Endothelial cell of umbilical vein (primary cell): ENCODE results near the gene CSNK1D. TPM values are rescaled to one million over a fixed set of nuclear protein-coding genes. Genes with fewer than 3 reads are reported as not detected.

Experiments
- BruUV-seq: library from RNA; stranded (reverse); fragments of 400-500 nt; replicated peaks from 2 replicates; lab custom pipeline; 2021; lab: Mats Ljungman, UMichigan
- CTCF ChIA-PET: fragments of 300-600, 350-600 bp; sonication (Branson Sonifier 250); formaldehyde crosslinking; loops from one replicate; lab custom pipeline; 2021; ENCODE audit warnings: antibody characterized with exemption, inconsistent platforms; lab: Charles Lee
- POLR2A ChIA-PET: fragments of 300-600, 350-600 bp; sonication (Branson Sonifier 250); formaldehyde crosslinking; loops from one replicate; lab custom pipeline; 2021; ENCODE audit warnings: antibody characterized with exemption, inconsistent platforms; lab: Charles Lee
- DNase-seq: peaks from one replicate; pipeline ENCODE4 v3.0.0-alpha.2; 2011; ENCODE audit warnings: low read depth, low spot score
- FAIRE-seq: peaks from 2 replicates; lab custom pipeline; 2011; peaks lifted over from hg19 to GRCh38; lab: Jason Lieb, UNC
- H2AFZ ChIP-seq: 2 replicates; pipeline ENCODE4 v1.6.0; 2012; ENCODE audit warnings: low read depth, low read length, control low read depth, inconsistent platforms
- H3K27ac ChIP-seq: 2 replicates; pipeline ENCODE4 v1.5.1; 2011; ENCODE audit warnings: low read depth, mild to moderate bottlenecking, control low read depth, low read length, moderate library complexity; ENCODE audit not compliant: insufficient read depth
- H3K27me3 ChIP-seq, 2 experiments: 2 replicates each; pipeline versions ENCODE4 v1.6.0 to v1.6.1; 2011; ENCODE audit warnings: low read length in 2 of 2, mixed read lengths in 1 of 2; ENCODE audit not compliant: control insufficient read depth in 2 of 2, insufficient read depth in 2 of 2
- H3K36me3 ChIP-seq, 2 experiments: 2 replicates in 1 of 2; 3 replicates in 1 of 2; pipeline ENCODE4 v1.5.1; 2011; ENCODE audit warnings: low read length in 2 of 2, mild to moderate bottlenecking in 1 of 2, moderate library complexity in 1 of 2; ENCODE audit not compliant: control insufficient read depth in 2 of 2, insufficient read depth in 2 of 2; ENCODE audit errors: extremely low read depth in 1 of 2
- H3K4me1 ChIP-seq: 3 replicates; pipeline ENCODE4 v1.5.1; 2011; ENCODE audit warnings: mild to moderate bottlenecking, low read length; ENCODE audit not compliant: control insufficient read depth, insufficient read depth; ENCODE audit errors: extremely low read depth
- H3K4me2 ChIP-seq: 2 replicates; pipeline ENCODE4 v1.6.1; 2011; ENCODE audit warnings: low read length, control low read depth, mixed read lengths; ENCODE audit not compliant: insufficient read depth
- H3K4me3 ChIP-seq, 3 experiments: fragments of 200-600 bp in 1 of 3; sonication (generic), shearing (Covaris generic) in 1 of 3; replicated peaks in 1 of 3; 2 replicates each; pipeline ENCODE4 v1.5.1; 2011 to 2016; ENCODE audit warnings: control low read depth in 3 of 3, low read length in 3 of 3, mild to moderate bottlenecking in 2 of 3, inconsistent platforms in 1 of 3, low read depth in 1 of 3, moderate library complexity in 1 of 3; ENCODE audit not compliant: insufficient read depth in 1 of 3
- H3K79me2 ChIP-seq: 2 replicates; pipeline ENCODE4 v1.6.0; 2012; ENCODE audit warnings: low read length, inconsistent platforms; ENCODE audit not compliant: control insufficient read depth, insufficient read depth
- H3K9ac ChIP-seq: replicated peaks from 2 replicates; pipeline ENCODE3; 2011; ENCODE audit warnings: low read length, control low read depth; ENCODE audit not compliant: insufficient read depth; ENCODE audit errors: extremely low read depth
- H3K9me1 ChIP-seq: replicated peaks from 3 replicates; pipeline ENCODE4 v1.6.0; 2011; ENCODE audit warnings: mild to moderate bottlenecking, low read length; ENCODE audit not compliant: control insufficient read depth, insufficient read depth; ENCODE audit errors: extremely low read depth
- H3K9me3 ChIP-seq: replicated peaks from 2 replicates; pipeline ENCODE4 v1.5.1; 2012; ENCODE audit warnings: low read length, inconsistent platforms; ENCODE audit not compliant: control insufficient read depth, insufficient read depth
- H4K20me1 ChIP-seq: replicated peaks from 2 replicates; pipeline ENCODE3; 2011; ENCODE audit warnings: mild to moderate bottlenecking, low read length; ENCODE audit not compliant: control insufficient read depth, insufficient read depth; ENCODE audit errors: extremely low read depth
- CTCF ChIP-seq, 2 donors: IDR thresholded peaks; 1 replicate in 1 of 2; 2 replicates in 1 of 2; pipeline ENCODE4 v1.5.1; 2011; ENCODE audit warnings: low read length in 2 of 2, mild to moderate bottlenecking in 2 of 2, moderate library complexity in 2 of 2, control low read depth in 1 of 2, inconsistent platforms in 1 of 2, low read depth in 1 of 2; ENCODE audit not compliant: insufficient read depth in 1 of 2; ENCODE audit errors: extremely low read depth in 1 of 2
- EZH2 ChIP-seq: IDR thresholded peaks from 2 replicates; pipeline ENCODE4 v1.6.1; 2012; ENCODE audit warnings: borderline replicate concordance, low read depth, mild to moderate bottlenecking, moderate library complexity, low read length, inconsistent platforms; ENCODE audit not compliant: severe bottlenecking
- FOS ChIP-seq: IDR thresholded peaks from 2 replicates; pipeline ENCODE4 v1.6.1; 2011; ENCODE audit warnings: mild to moderate bottlenecking, low read length, moderate library complexity, borderline replicate concordance; ENCODE audit not compliant: insufficient read depth
- GATA2 ChIP-seq: IDR thresholded peaks from 2 replicates; pipeline ENCODE4 v1.7.0; 2011; ENCODE audit warnings: low read depth, mild to moderate bottlenecking, moderate library complexity, mixed read lengths, low read length; ENCODE audit not compliant: insufficient read length, insufficient read depth
- JUN ChIP-seq: IDR thresholded peaks from 2 replicates; pipeline ENCODE4 v1.6.1; 2011; ENCODE audit warnings: borderline replicate concordance, low read depth; ENCODE audit not compliant: insufficient read length, insufficient read depth
- MYC ChIP-seq: IDR thresholded peaks from one replicate; pipeline ENCODE4 v1.6.1; 2011; ENCODE audit warnings: mild to moderate bottlenecking, low read depth, low read length
- POLR2A ChIP-seq: IDR thresholded peaks from 2 replicates; pipeline ENCODE4 v1.6.1; 2012; ENCODE audit warnings: low read depth, mild to moderate bottlenecking, control low read depth, low read length
- POLR2AphosphoS5 ChIP-seq: IDR thresholded peaks from 2 replicates; pipeline ENCODE4 v1.6.1; 2012; ENCODE audit warnings: low read depth, mild to moderate bottlenecking, control low read depth, low read length, moderate library complexity; ENCODE audit not compliant: insufficient read depth
- dilution Hi-C: fragments of 300-500 bp; cut with MboI; formaldehyde crosslinking; loops from one replicate; pipeline ENCODE4 v1.15.0; 2019; ENCODE audit warnings: low sequenced_read_pairs; ENCODE audit not compliant: extremely low pct_ligation_motif_present
- intact Hi-C: fragments of 100-400 bp; cut with micrococcal nuclease; formaldehyde crosslinking; loops from one replicate; pipeline ENCODE4 v1.10.0; 2022
- polyA plus RNA-seq, 4 experiments: library from polyadenylated mRNA; depleted of rRNA in 3 of 4; stranded (reverse) in 3 of 4; unstranded in 1 of 4; fragments of >200 nt; gene quantifications; 2 replicates each; pipeline versions ENCODE4 v1.2.1 to v1.2.3, GENCODE V29; 2011 to 2012; ENCODE audit warnings: missing spikeins in 1 of 4
- total RNA-seq: library from RNA; stranded (reverse); gene quantifications from 2 replicates; pipeline ENCODE4 v1.2.3, GENCODE V29; 2021
- TF ChIP-seq, protein P1 (sequence below): IDR thresholded peaks from 2 replicates; pipeline ENCODE4 v1.6.1; 2011; ENCODE audit not compliant: insufficient read depth, insufficient read length

Gene CSNK1D
- total and polyA plus RNA-seq, 2 donors (not counting 3 experiments of a cell fraction or from before 2014, with no cell fraction given) = 127 to 155 TPM

- FAIRE-seq (no peak), DNase-seq (no peak)
- BruUV-seq = no TSS peak
- no peaks in the 10 kb centered on the region for H3K9me1 ChIP-seq
- intact Hi-C loops = no loop called here
- no peaks in the 10 kb centered on the region for H3K9me3 ChIP-seq
- no peak for TF ChIP-seq GATA2
- no peak for TF ChIP-seq POLR2A
- no peak for TF ChIP-seq MYC
- TF ChIP-seq, protein P1, sequence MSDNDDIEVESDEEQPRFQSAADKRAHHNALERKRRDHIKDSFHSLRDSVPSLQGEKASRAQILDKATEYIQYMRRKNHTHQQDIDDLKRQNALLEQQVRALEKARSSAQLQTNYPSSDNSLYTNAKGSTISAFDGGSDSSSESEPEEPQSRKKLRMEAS = peak; percentile 2
- no peak for TF ChIP-seq POLR2AphosphoS5
- TF ChIP-seq FOS = no peak
- CTCF ChIA-PET = no interaction called here
- H3K4me2 ChIP-seq = no peak overlapping the region
- H3K36me3 ChIP-seq = no peaks in the 10 kb centered on the region
- no peak overlapping the region for H3K9ac ChIP-seq
- POLR2A ChIA-PET = no interaction called here
- dilution Hi-C loops = no loop called here
- H3K27ac ChIP-seq = no peak overlapping the region
- peaks cover 9% of the 10 kb centered on the region for H3K4me1 ChIP-seq
- H2AFZ ChIP-seq = no peak overlapping the region
- no peaks in the 10 kb centered on the region for H3K27me3 ChIP-seq
- H3K79me2 ChIP-seq = no peaks in the 10 kb centered on the region
- H4K20me1 ChIP-seq = no peaks in the 10 kb centered on the region
- H3K4me3 ChIP-seq = no peak overlapping the region
Measured at GRCh38 chr17:82278786-82279391, 5.4 kb upstream of the CSNK1D start.

DNA sequence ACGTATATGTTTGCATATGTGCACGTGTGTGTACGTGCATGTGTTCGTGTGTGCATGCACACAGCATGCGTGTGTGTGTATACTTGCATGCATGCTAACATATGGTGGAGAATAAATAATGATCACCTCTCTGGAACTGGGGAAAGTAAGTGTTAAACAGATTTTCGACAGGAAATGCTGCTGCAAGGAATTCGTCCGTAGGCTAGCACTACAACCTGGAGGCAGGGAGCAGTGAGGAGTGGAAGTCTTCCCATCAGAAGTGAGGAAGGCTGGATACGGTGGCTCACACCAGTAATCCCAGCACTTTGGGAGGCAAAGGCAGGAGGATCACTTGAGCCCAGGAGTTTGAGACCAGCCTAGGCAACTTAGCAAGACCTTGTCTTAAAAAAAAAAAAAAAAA lies 4.8 kb upstream of the CSNK1D start:
- Histone ChIP-seq H3K36me3 (no peaks in the 10 kb centered on the region), H3K4me3 (no peak overlapping the region), H3K9me3 (no peaks in the 10 kb centered on the region), H3K4me1 (peaks cover 12% of the 10 kb centered on the region), H3K9me1 (no peaks in the 10 kb centered on the region), H3K27me3 (no peaks in the 10 kb centered on the region), H3K4me2 (no peak overlapping the region), H4K20me1 (no peaks in the 10 kb centered on the region), H3K9ac (no peak overlapping the region), H2AFZ (no peak overlapping the region), H3K79me2 (no peaks in the 10 kb centered on the region), H3K27ac (no peak overlapping the region)
- intact Hi-C loops (no loop called here), dilution Hi-C loops (no loop called here)
- ChIA-PET CTCF (no interaction called here), POLR2A (no interaction called here)
- DNase-seq (no peak), FAIRE-seq (no peak)
- BruUV-seq = no TSS peak
- TF ChIP-seq EZH2 (no peak), FOS (no peak), MYC (no peak), POLR2AphosphoS5 (no peak), JUN (no peak), CTCF (IDR thresholded peaks at IDR 0.05; ENCODE audit: extremely low read depth in 1 of 2, insufficient read depth in 1 of 2, low read depth in 1 of 2, low read length in 2 of 2) (no peak), GATA2 (no peak), POLR2A (no peak)
- TF ChIP-seq, protein P1 = no peak
